ENCODE results near the gene ZNF575. TPM values are rescaled to one million over a fixed set of nuclear protein-coding genes. Genes with fewer than 3 reads are reported as not detected.

The ZNF575 gene
- total RNA-seq, 1 donor from 2014 or later: 0.74 TPM

- DNase-seq (ENCODE audit: low spot score, unreplicated experiment): no peak
- peak overlapping the region; percentile 38 for H3K27ac Mint-ChIP-seq
- H3K4me3 Mint-ChIP-seq (ENCODE audit: low read depth): no peak overlapping the region
- peaks cover 12% of the 10 kb centered on the region for H3K4me1 Mint-ChIP-seq (ENCODE audit: low read depth)
- peaks cover 10% of the 10 kb centered on the region for H3K36me3 Mint-ChIP-seq (ENCODE audit: insufficient read depth)
- no peaks in the 10 kb centered on the region for H3K27me3 Mint-ChIP-seq
- no peak for TF ChIP-seq CTCF (IDR thresholded peaks at IDR 0.05; ENCODE audit: unreplicated experiment)
- no peaks in the 10 kb centered on the region for H3K9me3 Mint-ChIP-seq (ENCODE audit: low read depth)
Measured at GRCh38 chr19:43584484-43584883, 51.5 kb downstream of the ZNF575 start.

Other genes with a start within 250 kb of the ZNF575 start
- not detected in 2 replicates for gene CD177, start 179.5 kb upstream of the ZNF575 start, total RNA-seq
- not detected in 2 replicates for gene TEX101, start 118.3 kb upstream of the ZNF575 start, total RNA-seq
- 0.47 and 0.60 TPM in 2 replicates for gene LYPD3, start 67.6 kb upstream of the ZNF575 start, total RNA-seq
- gene PHLDB3, start 28.4 kb upstream of the ZNF575 start, total RNA-seq: 20.3 and 23.4 TPM in 2 replicates
- gene ETHE1, start 6.0 kb upstream of the ZNF575 start, total RNA-seq: 24.4 and 28.0 TPM in 2 replicates
- gene XRCC1, start 42.3 kb downstream of the ZNF575 start, total RNA-seq: 69.8 and 70.7 TPM in 2 replicates
- gene PINLYP, start 42.6 kb downstream of the ZNF575 start, total RNA-seq: 6.3 and 7.7 TPM in 2 replicates
- 57.6 and 63.6 TPM in 2 replicates for gene IRGQ, start 62.9 kb downstream of the ZNF575 start, total RNA-seq
- gene ZNF576, start 63.4 kb downstream of the ZNF575 start, total RNA-seq: 15.4 and 15.5 TPM in 2 replicates
- gene SRRM5, start 78.9 kb downstream of the ZNF575 start, total RNA-seq: 0.64 and 0.79 TPM in 2 replicates
- gene ZNF428, start 86.4 kb downstream of the ZNF575 start, total RNA-seq: 87.5 and 88.9 TPM in 2 replicates
- 60.9 and 71.6 TPM in 2 replicates for gene CADM4, start 106.7 kb downstream of the ZNF575 start, total RNA-seq
- gene PLAUR, start 137.0 kb downstream of the ZNF575 start, total RNA-seq: 10.5 and 12.5 TPM in 2 replicates
- gene IRGC, start 182.9 kb downstream of the ZNF575 start, total RNA-seq: not detected in 2 replicates
- gene SMG9, start 221.8 kb downstream of the ZNF575 start, total RNA-seq: 74.9 and 78.9 TPM in 2 replicates
- gene KCNN4, start 247.8 kb downstream of the ZNF575 start, total RNA-seq: 0.31 and 0.34 TPM in 2 replicates

All from progenitor cell of endocrine pancreas (in vitro differentiated cells).